SH-SY5Y (cell line): ENCODE results near the gene NCKAP5.

Experiments
- GATA2 ChIP-seq: IDR thresholded peaks from 2 replicates; pipeline ENCODE4 v1.6.1; 2011; ENCODE audit warnings: mild to moderate bottlenecking, low read depth, low read length
- GATA3 ChIP-seq: IDR thresholded peaks from 2 replicates; pipeline ENCODE4 v1.6.1; 2011; ENCODE audit warnings: low read depth, mild to moderate bottlenecking, low read length, moderate library complexity

DNA sequence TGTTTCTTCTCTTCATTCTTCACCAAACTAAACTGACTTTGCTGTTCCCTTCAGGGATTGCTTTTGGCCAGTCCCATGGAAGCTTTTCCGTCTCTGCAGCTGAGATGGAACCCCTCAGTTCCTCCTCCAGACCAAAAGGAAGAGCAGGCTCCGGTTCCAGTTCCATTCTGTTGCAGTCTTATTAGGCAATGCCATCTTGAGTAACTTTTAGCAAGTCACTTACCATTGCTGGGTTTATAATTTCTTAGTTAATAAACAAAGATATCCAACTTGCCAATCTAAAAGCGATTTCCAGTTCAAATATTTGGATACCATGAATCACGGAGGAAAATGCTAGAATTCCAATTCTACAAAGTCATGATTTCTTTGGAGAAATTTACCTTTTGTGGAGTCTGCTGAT, 684.0 kb downstream of the NCKAP5 start:
- no peak for TF ChIP-seq GATA3
- TF ChIP-seq GATA2: no peak
